NCI-H187 (cell line): ENCODE measurements around the gene NDUFAF7.
A peak's percentile ranks its signal among the peaks of the same experiment; 100 is the strongest.
"Not testable (repeated sequence)": the region's sequence is repeated elsewhere in the genome, so short reads cannot be mapped to it uniquely, and the experiment has no call there.

Experiments
- DNase-seq, 2 experiments: peaks; one replicate each; lab custom pipeline; 2025; lab: John Stamatoyannopoulos, UW

The NDUFAF7 gene

GRCh38 chr2:37231241-37232130, at the start of gene NDUFAF7, which contains the start of gene CEBPZ:
TSS of gene NDUFAF7 (plus strand) at chr2:37231658. CDS start at chr2:37231706, 48 bp downstream.
TSS of gene CEBPZ (minus strand) at chr2:37231596. CDS start at chr2:37231567, 29 bp downstream.
- DNase-seq: peak; percentile 41 to 82

GRCh38 chr2:37181726-37182684, 49.5 kb upstream of the NDUFAF7 start:
- no peak for DNase-seq

DNA sequence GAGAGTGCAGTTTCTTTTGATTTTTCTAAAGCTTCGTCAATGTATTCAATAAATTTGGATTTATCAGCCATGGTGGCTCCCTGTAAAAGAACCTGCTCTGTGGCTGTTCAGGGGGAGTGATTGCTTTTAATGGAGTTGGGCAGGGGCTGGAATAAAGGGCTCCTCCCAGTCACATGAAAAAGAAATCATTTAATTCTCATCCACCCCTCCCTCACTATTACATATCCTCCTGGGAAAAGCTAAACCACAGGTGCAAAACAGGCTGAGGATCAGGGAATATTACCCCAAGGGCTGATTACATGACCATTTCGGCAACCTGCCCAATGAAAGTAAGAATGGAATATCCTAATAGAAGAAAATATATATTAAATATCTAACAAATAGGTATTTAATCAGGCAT, 42.9 kb upstream of the NDUFAF7 start, which contains the start of gene SULT6B1:
TSS of gene SULT6B1 (minus strand) at position 101 of the 400 bp plus-strand sequence. CDS start at position 71, 30 bp downstream.
- DNase-seq: no peak

GRCh38 chr2:37189452-37190153, 41.9 kb upstream of the NDUFAF7 start:
- no peak for DNase-seq

DNA sequence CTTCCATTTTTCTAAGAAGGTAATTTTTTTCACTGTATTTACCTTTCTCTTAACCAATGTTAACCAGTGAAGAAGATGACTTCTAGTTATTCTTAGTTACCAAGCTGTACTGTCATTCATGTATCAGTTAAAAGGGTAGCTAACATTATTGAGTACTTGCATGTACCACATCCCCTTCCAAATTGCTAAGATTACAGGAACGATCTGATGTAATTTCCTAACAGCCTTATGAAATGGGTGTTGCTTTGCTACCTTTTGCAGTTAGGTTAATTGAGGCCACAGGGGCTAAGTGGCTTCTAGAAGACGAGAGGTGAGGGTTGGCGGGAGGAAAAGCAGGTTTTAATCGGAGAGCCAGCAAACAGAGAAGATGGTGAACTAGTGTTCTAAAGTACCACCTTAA, 41.2 kb upstream of the NDUFAF7 start:
- DNase-seq: no peak

DNA sequence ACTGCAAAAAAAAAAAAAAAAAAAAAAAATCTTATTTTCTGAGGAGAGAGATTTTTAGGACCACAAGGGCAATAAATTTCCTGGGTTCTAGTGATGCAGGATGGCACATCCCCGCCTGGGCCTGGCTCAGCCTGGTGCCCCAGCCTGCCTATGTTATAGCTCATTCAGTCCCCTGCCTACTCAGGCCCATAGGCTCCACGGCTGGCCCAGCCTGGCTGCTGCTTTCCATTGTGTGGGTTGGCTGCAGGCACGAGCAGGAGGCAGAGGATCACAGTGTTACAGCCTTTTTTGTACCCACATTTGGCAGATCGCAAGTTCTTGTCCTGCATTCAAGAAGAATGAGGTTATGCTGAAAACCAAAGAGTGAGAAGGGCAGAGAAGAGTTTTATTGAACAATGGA, 40.2 kb upstream of the NDUFAF7 start:
- no peak for DNase-seq

DNA sequence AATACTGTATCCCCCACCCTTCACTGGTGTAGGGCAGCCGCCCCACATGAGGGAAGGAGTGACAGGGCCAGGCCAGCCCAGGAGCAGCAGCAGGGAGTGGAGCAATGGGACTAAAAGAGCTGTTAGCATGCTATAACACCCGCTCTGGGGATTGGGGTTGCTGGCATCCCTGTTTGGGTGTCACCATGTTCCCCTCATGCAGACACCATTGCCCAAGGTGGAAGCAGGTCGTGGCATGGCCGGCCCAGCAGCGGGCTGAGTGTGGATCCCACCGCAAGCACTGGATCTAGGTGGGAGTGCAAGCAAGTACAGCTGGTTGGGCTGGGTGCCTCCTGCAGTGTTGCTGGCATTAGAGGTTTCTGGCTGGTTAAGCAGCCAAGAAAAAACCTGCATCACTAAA, 39.7 kb upstream of the NDUFAF7 start:
- no peak for DNase-seq

GRCh38 chr2:37192551-37192950, 38.9 kb upstream of the NDUFAF7 start:
- no peak for DNase-seq

GRCh38 chr2:37195862-37196319, 35.6 kb upstream of the NDUFAF7 start:
- DNase-seq: not testable (repeated sequence)

DNA sequence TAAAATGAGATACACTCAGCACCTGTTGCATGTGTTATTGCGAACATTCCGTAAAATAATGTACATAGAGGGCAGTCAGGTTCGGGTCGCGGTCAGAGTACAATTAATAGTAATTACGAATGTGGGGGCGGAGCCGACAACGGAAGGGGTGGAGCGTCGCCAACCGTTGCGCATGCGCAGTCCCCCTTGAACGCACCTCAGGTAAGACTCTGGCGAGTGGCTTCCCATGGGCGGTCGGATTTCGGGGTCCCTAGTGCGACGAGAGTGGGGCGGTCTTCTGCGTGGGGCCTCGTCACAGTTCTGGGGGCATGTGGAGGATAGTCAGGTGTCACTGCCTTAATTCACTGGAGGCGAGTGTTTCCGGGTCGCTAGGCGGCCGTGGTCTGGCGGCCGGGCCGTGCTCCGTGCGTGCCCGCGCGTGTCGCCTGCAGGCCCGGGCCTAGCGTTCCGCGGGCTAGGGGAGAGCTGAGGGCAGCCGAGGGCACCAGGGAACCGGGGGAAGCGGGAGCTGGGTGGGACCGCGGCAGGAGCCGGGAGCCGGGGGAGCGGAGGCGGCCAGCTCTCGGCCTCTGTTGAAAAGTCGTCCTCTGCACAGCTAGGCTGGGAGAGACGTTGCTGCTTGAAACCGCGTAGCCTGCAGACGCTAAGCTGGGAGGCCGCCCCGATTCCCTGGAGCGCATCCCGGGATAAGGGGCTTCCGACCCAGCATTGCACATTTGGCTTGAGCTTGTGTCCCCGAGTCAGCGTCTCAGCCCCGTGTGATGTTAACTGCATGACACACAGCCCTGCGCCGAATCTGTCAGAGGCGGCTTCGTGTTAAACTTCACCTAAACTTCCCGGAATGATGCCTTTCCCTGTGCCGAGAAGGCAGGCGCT, 34.9 kb upstream of the NDUFAF7 start, which contains the start of gene CEBPZOS:
TSS of gene CEBPZOS (plus strand) at position 177 of the 876 bp plus-strand sequence. CDS start 3,209 bp downstream, outside the sequence.
- DNase-seq: peak; percentile 53 to 85

- no peak for DNase-seq
Measured at GRCh38 chr2:37198681-37199065, 32.8 kb upstream of the NDUFAF7 start.

- DNase-seq: no peak
Measured at GRCh38 chr2:37201208-37201607, 30.2 kb upstream of the NDUFAF7 start.

GRCh38 chr2:37201766-37202165, 29.7 kb upstream of the NDUFAF7 start:
- no peak for DNase-seq

GRCh38 chr2:37203708-37204107, 27.8 kb upstream of the NDUFAF7 start:
- DNase-seq: no peak

- DNase-seq: not testable (repeated sequence)
Measured at GRCh38 chr2:37205071-37205661, 26.3 kb upstream of the NDUFAF7 start.

DNA sequence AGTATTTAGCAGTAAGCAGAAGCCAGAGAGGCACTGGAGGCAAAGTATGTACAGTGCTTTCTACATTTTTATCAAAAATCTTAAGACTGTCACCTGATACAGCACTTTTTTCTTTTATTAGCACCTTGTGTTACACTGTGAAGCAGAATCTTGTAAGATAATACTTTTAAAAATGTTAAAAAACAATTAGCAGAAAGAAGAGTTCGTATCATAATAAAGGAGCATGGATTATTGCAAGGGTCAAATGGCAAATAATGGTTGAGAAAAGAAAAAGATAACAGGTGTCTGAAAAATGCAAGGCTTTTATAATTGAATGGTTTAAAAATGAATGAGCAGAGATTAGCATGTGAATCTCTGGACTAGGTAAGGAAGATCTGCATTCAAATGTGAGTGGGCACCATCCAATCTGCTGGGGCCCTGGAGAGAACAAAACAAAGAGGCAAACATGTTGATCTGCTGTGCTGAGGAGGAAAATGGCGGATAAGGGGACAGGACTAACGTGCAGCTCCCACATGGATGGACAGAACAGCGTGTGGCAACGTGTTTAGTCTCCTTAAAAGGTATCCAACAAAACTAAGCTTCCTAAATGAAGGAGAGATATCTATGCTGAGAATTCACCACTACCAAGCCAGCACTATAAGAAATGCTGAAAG, 25.6 kb upstream of the NDUFAF7 start:
- no peak for DNase-seq

DNA sequence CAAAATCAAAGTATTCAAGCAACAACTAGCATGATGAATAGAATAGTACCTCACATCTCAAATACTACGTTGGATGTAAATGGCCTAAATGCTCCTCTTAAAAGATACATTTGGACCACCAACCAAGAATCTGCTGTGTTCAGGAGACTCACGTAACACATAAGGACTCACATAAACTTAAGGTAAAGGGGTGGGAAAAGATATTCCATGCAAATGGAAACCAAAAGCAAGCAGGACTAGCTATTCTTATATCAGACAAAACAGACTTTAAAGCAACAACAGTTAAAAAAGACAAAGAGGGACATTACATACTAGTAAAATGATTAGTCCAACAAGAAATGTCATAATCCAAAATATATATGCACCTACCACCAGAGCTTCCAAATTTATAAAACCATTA, 24.7 kb upstream of the NDUFAF7 start:
- DNase-seq: not testable (repeated sequence)

DNA sequence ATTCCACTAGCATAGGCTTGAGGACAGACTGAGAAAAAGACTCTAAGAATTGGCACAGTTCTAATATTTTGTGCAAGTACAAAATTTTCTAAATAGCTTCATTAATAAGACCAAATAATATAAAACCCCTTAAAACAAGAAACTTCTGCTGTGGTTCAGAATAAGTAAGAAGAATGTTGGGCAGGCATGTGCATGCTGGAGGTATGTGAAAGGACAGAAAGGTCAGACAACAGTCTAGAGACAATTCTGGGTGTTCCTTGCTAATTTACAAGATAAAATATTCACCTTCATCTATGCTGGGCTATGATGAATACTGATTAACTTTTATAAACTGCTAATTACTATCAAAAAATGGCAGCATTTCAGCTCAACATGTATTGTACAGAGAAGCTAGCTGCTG, 20.2 kb upstream of the NDUFAF7 start:
- DNase-seq: no peak

DNA sequence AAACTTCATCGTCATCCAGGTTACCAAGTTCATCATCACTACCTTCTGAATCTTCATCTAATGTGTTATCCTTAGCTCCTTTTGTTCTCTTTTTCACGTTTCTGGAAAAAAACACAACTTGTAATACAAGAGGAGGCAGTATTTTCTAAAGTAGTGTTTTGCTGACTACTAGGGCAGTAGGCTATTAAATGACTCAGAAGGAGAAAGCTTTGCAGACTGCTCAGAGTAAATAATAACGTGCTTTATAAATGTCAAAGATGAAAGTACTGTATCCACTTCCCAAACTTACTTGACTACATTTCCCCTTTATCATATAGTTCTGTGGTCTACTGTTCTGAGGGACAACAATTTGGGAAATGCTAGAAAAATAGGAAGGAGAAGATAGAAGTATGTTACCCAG, 19.5 kb upstream of the NDUFAF7 start:
- DNase-seq: no peak

DNA sequence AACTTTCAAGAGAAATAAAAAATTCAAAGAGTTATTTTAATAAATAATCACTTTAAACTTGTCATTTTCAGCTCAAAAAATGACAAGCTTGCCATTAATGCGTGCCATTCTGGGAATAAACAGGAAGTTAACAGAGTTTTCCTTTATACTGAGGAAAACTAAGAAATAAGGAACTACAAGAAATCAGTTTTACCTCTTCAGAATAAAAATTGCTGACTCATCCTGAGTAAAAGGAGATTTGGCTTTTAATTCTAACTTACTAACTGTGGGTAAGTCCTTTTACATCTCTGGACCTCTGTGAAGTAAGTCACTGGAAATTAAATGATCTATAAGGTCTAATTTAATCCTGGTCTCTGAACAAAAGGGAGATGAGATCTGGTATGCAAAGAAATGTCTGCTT, 16.2 kb upstream of the NDUFAF7 start:
- no peak for DNase-seq
